Activated CD4-positive, alpha-beta T cell treated with anti-CD3 and anti-CD28 coated beads, Interleukin-2, amount 50 U/mL, for 1 hour (primary cell): ENCODE results near the gene SEBOX.

Experiments used
- DNase-seq: peaks from one replicate; pipeline ENCODE4 v3.0.0-alpha.2; 2020

The SEBOX gene

DNA sequence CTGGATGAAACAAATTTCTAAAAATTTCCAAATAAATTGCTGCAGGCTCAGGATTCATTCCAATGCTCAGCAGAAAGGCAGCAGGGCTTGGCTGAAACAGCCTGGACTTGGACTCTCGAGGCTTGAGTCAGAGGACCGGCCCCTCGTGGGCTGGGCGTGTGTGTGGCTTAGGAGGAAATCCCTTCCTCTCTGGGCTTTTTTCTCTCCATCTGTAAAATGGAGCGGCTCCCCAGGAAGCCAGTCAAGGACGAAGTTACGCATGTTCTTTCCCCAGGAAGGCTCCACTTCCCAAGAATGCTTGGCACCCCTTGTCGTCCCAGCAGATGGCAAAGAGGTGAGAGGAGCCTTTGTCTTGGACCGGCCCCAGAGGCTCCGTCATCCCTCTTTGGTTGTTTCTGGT is 27.5 kb upstream of the SEBOX start:
- DNase-seq, result no peak

DNA sequence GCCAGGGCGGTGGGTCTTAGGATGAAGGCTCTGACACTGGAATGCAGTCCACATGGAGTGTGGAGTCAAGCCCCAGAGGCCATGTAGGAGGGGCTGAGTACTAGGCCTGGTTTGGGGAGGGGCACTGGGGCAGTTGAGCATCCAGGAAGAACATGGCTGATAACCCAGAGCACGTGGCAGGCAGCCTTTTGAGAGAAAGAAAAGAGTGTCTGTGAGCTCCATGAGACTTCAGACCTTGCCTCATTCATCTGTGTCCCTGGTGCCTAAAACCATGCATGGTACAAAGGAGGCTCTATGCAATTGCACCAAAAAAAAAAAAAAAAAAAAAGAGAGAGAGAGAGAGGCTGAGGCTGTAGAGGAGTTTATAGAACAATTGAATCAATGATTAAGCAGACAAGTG is 26.4 kb upstream of the SEBOX start:
- no peak for DNase-seq

DNA sequence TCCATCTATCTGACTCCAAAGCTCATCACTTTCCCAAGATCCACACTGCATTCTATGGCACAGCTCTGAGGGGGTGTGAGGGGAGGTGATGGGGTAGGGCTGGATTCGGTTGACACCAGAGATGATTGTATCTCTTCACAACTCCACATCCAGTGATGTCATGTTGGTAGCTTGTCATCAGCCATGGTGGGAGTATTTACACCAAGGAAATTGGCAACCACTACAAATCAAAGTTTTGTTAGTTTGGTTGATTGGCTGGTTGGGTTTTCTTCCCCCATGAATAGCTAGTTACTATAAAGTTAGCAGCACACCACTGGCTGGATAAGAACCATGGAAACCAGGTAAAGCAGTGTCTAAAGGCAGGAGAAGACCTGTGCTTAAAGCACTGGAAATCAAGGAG is 26.0 kb upstream of the SEBOX start:
- no peak for DNase-seq

DNA sequence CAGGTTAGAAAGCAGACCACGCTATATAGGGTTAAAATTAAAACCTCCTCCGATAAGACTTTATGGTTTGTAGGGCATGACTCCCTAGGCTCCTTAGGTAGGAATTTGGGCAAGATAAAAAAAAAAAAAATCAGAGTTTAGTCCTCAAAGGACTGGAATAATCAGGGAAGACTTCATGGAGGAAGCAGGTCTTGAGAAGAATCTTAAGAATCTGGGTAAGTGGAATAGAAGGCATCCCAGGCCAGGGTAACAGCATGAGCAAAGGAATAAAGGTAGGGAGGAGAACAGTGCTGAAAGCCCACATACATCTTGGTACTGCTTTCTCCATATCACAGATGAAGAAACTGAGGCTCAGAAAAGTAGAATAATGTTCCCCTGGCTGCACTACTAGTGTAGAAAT is 25.6 kb upstream of the SEBOX start:
- no peak for DNase-seq

DNA sequence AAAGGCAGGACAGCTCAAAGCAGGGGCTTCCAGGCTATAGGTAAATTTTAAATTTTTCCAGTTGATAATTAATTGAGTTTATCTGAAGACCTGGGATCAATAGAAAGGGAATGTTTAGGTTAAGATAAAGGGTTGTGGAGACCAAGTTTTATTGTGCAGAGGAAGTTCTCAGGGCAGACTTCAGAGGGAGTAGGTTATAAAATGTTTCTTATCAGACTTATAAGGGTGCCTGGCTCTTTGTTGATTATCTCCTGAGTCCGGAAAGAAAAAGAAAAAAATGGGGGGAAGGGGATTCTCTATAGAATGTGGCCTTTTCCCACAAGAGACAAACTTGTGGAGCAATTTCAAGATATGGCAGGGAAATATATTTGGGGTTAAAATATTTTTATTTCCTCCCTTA is 25.1 kb upstream of the SEBOX start:
- no peak for DNase-seq

DNA sequence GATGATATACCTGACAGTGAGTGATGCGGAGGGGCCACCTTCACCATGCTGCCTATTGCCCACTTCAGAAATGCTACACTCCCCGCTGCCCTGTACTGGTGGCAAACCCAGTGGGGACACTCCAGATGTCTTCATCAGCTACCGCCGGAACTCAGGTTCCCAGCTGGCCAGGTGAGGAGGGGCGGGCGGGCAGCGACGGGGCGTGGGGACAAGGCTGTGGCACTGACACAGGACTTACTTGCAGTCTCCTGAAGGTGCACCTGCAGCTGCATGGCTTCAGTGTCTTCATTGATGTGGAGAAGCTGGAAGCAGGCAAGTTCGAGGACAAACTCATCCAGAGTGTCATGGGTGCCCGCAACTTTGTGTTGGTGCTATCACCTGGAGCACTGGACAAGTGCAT is 23.1 kb upstream of the SEBOX start:
- no peak for DNase-seq

DNA sequence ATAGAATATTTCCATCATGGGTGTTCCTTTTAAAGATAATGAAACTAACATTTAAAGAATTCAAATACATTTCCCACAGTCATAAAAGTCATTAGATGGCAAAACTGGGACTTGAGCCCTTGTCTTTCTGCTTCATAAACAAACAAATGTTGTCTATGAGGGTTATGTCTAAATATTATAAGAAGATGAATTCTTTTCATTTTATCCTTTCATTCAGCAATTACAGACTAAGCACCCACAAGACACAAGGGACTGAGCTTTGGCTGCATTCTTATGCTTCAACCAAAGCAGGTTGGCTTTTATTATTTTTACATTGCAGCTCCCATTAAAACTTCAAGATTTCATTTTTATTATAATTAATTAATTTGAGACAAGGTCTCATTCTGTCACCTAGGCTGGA is 21.4 kb upstream of the SEBOX start:
- no peak for DNase-seq

DNA sequence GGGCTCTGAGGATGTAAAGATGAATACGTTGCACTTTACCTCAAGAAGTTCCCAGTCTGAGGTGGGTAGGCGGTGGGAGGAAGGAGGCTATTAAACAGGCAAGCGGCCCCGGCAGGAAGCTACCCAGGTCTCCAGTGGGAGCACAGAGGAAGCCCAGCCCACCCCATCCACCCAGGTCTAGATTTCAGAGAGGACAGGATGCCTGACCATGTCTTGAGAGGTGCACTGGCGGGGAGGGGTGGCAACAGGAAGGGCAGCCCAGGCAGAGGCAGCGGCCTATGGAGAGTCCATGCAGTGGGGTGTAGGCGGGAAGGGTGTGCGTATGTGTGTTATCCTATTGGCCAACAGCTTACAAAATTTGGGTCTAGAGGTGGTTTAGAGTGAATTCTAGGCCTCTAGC is 20.4 kb upstream of the SEBOX start:
- DNase-seq, result no peak

DNA sequence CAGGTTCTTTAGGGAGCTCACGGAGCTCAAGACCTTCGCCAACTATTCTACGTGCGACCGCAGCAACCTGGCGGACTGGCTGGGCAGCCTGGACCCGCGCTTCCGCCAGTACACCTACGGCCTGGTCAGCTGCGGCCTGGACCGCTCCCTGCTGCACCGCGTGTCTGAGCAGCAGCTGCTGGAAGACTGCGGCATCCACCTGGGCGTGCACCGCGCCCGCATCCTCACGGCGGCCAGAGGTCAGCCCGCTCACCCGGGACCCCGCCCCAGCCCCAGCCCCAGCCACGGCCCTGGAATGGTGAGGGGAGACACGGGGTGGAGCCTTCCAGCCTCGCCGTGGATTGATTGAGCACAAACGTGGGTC is 20.0 kb upstream of the SEBOX start:
- no peak for DNase-seq

DNA sequence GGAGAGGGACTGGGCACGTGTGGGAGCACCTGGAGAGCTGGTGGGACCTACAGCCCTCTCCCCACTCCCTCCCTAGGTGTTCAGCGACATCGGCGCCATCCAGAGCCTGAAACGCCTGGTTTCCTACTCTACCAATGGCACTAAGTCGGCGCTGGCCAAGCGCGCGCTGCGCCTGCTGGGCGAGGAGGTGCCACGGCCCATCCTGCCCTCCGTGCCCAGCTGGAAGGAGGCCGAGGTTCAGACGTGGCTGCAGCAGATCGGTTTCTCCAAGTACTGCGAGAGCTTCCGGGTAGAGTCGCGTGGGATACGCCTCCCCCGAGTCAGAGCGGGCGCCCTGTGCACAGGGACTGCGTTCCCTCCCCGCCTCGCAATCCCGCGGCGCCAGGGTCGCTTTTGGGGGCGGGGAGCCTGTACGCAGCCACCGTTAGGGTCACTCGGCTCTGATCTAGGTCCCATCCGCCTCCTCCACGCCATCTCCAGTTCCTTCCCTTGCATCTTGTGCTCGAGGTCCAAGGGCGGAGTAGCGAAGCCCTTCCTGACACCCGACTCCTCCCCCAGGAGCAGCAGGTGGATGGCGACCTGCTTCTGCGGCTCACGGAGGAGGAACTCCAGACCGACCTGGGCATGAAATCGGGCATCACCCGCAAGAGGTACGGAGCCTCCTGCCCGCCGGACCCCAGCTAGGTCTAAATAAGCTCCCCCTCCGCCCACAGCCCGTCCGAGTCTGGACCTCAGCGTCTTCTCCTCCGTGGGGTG is 19.5 kb upstream of the SEBOX start:
- peak; percentile 56 for DNase-seq

DNA sequence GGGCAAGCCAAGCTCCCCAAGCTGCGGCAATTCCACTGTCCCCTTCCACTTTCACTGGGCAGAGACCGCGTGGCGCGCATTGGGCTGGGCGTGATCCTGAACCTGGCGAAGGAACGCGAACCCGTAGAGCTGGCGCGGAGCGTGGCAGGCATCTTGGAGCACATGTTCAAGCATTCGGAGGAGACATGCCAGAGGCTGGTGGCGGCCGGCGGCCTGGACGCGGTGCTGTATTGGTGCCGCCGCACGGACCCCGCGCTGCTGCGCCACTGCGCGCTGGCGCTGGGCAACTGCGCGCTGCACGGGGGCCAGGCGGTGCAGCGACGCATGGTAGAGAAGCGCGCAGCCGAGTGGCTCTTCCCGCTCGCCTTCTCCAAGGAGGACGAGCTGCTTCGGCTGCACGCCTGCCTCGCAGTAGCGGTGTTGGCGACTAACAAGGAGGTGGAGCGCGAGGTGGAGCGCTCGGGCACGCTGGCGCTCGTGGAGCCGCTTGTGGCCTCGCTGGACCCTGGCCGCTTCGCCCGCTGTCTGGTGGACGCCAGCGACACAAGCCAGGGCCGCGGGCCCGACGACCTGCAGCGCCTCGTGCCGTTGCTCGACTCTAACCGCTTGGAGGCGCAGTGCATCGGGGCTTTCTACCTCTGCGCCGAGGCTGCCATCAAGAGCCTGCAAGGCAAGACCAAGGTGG is 16.3 kb upstream of the SEBOX start:
- DNase-seq, result peak; percentile 9

DNA sequence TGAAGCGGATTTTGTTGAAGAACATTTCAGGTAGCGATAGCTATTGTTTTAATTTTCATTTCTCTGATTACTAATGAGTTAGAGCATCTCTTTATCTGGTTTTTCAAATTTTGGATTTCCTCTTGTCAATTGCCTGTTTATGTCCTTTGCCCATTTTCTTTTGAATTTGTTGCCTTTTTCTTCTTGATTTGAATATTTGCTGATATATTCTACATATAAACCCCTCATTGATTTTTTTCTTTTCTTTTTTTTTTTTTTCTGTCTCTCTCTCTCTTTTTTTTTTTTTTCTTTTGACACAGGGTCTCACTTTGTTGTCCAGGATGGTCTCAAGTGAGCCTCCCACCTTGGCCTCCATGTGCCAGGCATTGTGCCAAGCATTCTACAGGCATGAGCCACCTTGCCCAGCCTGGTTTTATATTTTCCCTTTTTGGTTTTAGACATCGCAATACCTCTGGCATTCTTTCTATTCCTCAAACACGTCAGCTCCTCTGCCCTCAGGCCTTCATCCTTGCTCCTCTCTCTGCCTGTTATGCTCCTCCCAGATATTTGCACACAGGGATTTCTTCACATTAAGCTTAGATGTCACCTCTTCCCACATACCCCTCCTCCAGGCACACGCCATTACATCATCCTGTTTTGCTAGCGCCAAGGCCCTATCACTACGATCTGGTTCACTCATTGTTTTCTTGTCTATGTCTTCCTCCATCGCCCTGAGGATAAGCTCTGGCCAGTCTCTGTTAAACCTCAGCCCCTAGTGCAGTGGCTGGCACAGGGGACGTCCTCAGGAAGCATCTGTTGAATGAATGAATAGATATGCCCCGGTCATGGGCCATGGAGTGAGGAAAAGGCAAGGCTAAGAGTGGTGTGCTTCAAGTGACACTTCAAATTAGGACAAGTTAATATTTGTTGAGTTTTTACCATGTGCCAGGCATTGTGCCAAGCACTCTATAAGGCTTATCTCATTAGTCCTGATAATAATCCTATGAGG is 15.1 kb upstream of the SEBOX start:
- no peak for DNase-seq

DNA sequence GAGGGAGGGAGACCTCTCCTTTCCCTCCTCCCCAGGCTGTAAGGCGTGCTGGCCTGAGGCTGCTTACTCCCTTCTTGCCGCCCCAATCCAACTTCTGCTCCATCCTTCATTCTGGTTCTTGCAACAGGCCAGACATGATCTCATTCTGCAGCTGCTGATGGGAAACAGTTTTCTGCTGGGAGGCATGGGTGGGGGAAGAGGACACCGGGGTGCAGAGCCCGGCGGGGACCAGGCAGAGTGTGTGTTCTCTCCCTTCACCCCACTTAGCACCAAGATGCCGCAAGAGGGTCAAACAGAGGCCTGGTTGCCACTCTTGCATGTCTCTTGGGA is 7.9 kb upstream of the SEBOX start:
- DNase-seq, result no peak

DNA sequence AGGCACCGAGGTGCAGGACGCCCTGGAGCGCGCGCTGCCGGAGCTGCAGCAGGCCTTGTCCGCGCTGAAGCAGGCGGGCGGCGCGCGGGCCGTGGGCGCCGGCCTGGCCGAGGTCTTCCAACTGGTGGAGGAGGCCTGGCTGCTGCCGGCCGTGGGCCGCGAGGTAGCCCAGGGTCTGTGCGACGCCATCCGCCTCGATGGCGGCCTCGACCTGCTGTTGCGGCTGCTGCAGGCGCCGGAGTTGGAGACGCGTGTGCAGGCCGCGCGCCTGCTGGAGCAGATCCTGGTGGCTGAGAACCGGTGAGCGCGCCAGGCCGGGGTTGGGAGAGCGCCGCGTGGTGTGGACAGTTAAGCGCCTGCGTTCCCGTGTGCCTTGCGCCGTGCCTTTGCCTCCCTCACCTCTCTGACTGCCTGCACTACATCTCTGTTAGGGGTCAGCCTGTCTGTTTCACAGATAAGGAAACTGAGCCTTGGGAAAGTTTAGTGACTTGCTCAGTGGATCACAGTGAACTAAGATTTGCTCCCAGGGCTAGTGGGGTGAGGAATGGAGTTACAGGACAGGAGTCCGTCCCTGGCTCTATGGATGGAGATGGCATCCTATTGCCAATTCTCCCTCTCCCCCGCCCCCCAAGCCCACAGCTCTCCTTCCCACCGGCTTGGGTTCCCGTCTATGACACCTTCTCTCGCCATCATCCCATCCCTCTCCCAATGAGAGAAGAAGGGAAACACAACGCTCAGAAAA is 7.4 kb upstream of the SEBOX start:
- DNase-seq, result peak; percentile 18

DNA sequence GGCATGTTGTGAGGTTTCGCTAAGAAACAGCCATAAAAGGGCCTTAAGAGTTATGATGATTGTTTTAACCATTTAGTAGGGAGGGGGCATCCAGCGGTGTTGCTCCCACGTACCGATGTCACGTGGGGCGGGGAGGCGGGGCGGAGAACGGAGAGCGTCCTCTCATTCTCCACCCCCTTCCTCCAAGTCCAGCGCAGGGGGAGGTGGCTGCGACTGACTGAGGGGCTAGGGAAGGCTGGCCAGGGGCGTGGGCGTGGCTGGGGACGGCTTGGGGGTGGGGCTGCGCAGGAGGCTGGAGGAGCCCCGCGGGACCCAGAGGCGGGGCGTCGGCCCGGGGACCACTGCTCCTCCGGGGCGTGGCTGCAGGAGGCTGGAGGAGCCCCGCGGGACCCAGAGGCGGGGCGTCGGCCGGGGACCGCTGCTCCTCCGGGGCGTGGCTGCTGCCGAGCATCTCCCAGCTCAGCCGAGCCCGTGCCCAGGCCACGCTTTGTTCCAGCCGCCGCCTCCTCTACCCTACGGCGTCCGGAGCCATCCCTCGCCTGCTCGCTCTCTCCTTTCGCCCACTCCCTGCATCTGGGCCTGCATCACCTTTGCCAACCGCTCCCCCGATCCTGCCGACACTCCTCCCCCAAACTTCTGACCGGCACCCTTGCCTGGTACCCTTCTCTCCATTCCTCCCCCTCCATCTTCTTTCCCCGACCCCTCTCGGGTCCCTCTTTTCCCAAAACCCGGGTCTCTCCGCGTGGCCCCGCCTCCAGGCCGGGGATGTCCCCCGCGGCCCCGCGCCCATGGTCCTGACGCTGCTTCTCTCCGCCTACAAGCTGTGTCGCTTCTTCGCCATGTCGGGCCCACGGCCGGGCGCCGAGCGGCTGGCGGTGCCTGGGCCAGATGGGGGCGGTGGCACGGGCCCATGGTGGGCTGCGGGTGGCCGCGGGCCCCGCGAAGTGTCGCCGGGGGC is 6.5 kb upstream of the SEBOX start, which contains the start of gene SARM1:
TSS of gene SARM1 (plus strand) at position 450 of the 958 bp plus-strand sequence. CDS start at position 789, 339 bp downstream.
- DNase-seq, result peak; percentile 71

DNA sequence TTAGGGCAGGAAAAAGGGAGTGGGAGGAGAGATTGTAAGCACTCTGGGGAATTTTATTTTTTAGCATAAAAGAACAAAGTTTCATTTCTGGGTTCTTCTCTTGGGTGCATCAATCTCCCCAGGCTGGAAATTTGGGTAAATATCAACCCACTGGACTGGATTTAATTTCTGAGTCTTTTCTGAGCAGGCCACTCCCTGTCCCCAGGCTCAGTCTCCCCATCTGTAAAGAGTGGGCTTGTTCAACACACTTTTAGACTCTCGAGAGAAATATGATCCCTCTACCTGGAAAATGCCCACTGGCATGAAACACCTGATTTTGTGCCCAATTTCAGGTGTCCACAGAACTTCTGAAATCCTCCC is 5.7 kb upstream of the SEBOX start:
- no peak for DNase-seq

DNA sequence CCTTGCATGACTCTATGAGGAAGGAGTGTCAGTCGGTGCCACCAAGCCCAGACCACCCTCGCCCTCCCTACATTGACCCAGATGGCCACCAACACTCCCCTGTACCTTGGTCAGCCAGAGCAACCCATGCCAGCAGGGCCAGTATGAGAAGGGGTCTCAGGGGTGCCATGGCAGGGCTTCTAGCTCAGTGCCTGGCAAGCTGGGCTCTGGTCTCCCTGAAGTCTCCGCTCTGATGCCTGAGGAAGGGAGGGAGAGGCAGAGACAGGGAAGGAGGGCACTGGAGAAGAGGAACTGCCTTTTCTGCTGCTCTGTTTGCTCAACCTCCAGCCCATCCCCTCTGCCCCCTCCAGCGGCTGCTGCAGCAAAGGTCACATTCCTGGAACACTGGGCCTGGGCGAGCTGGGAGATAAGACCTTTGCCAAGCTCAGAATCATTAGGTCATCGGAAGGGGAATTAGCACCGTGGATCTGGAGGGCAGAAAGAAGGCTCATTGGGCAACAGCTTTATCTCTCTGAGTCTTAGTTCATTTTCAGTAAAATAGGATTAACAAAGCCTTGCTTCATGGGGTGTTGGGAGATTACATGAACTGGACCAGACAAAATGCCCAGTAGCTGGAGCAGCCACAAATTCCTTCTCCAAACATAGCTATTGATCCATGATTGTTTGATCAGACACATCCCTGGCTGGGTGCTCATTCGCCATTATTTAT is 5.2 kb upstream of the SEBOX start, which contains the start of gene VTN:
TSS of gene VTN (minus strand) at position 273 of the 709 bp plus-strand sequence. CDS start at position 169, 104 bp downstream.
- no peak for DNase-seq

DNA sequence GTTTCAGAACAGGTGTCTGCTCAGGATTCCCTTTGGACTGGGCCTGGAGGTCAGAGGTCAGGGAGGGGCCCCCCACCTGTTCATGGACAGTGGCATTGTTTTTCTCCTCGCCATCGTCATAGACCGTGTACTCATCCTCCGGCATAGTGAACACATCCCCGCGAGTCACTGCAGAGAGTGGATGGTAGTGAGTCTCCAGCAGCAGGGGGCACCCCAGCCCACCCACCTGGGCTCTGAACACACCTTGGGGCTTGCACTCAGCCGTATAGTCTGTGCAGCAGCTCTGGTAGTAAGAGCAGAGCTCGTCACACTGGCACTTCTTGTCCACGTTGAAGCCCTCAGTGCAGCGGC is 4.7 kb upstream of the SEBOX start:
- DNase-seq, result peak; percentile 8

DNA sequence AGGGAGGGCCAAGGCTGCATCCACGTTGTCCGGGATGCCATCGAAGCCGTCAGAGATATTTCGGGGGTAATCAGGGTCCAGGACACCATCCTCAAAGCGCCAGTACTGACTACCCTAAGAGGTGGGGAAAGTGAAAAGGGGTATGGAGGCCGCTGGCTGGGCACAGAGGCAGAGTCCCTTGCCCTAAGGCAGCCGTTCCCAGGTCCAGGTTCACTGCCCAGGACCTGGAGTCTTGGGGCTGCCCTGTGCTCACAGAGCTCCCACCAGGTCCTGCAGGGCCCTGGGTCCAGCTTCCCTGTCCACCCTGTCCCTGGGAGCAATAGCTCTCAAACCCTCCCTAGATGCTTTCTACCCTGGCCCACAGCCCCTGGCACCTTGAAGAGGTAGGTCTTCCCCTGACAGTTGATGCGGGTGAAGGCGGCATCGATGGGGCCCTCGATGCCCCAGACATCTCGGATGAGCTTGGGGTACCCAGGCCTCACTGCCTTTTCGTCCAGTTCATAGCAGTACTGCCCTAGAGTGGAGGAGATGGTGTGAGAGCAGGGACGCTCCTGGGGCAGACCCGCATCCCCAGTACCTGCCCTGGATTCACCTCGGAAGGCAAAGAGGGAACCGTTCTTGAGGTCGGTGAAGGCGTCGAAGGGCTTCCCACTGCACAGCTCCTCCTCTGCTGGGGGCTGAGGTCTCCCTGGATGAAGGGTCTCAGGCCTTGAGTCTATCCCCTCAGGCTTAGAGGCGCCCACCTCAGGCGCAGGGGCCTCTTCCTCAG is 4.1 kb upstream of the SEBOX start:
- DNase-seq, result no peak

DNA sequence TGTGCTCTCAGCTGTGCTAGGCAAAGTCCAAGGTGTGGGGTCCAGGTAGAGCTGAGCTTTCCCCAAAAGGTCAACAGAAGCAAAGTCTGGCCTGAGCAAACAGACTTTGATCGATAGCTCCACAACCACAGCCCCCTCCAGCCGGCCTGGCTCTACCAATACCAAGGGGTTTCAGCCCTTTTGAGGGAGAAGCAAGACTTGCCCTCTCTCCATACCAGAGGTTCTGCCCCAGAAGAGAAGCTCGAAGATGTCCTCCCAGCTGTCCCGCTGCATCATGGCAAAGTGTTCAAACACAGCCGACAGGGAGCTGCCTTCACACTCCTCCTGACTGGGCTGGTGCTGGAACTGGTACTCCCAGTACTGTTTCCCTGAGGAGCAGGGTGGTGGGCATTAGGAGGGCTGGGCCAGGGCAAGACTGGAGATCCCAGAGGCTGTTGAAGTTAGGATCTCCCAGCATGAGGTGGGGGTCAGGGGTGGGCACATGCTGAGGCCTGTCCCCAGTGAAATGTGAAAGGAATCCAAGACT is 3.4 kb upstream of the SEBOX start:
- no peak for DNase-seq
